Thoracic aorta (tissue), 2 donors: ENCODE measurements around the gene CMIP. TPM values are rescaled to one million over a fixed set of nuclear protein-coding genes. Genes with fewer than 3 reads are reported as not detected.

Source experiments
- ATAC-seq: fragments of 150-250 bp; one replicate; pipeline ENCODE4 v1.8.0; 2017; ENCODE audit warnings: low read depth; ENCODE audit not compliant: insufficient number of reproducible peaks, low FRiP score
- DNase-seq: peaks from one replicate; pipeline ENCODE4 v3.0.0-alpha.2; 2020; ENCODE audit warnings: low spot score
- H3K27ac ChIP-seq, 2 donors: fragments of 200-600 bp; sonication (generic); 1 replicate in 1 of 2; 2 replicates in 1 of 2; pipeline ENCODE4 v1.5.1; 2016; ENCODE audit warnings: mild to moderate bottlenecking in 2 of 2, moderate library complexity in 2 of 2
- H3K27me3 ChIP-seq: fragments of 200-600 bp; sonication (generic); replicated peaks from 2 replicates; pipeline ENCODE4 v1.6.0; 2016; ENCODE audit warnings: mild to moderate bottlenecking; ENCODE audit not compliant: insufficient read depth
- H3K36me3 ChIP-seq: fragments of 200-600 bp; sonication (generic); one replicate; pipeline ENCODE4 v1.5.1; 2016
- H3K4me1 ChIP-seq, 2 donors: fragments of 200-600 bp; sonication (generic); 1 replicate in 1 of 2; 2 replicates in 1 of 2; pipeline versions ENCODE4 v1.5.1 to v1.6.0; 2016; ENCODE audit warnings: low read depth in 2 of 2, mild to moderate bottlenecking in 1 of 2; ENCODE audit not compliant: control insufficient read depth in 1 of 2
- H3K4me3 ChIP-seq: fragments of 200-600 bp; sonication (generic); 2 replicates; pipeline ENCODE4 v1.5.1; 2016; ENCODE audit warnings: mild to moderate bottlenecking
- H3K9me3 ChIP-seq: fragments of 200-600 bp; sonication (generic); 2 replicates; pipeline ENCODE4 v1.5.1; 2016
- total RNA-seq, 2 donors: library from RNA; depleted of rRNA; stranded (reverse); fragments of >200 nt; gene quantifications; one replicate each; pipeline versions ENCODE4 v1.1.0 to v1.2.3, GENCODE V29; 2016
- TF ChIP-seq, protein P1 (sequence below): fragments of 200-600 bp; sonication (generic); IDR thresholded peaks from one replicate; pipeline ENCODE4 v1.5.1; 2019; ENCODE audit warnings: antibody characterized with exemption

The CMIP gene
- total RNA-seq, 2 donors from 2014 or later = 20.8 to 46.8 TPM

DNA sequence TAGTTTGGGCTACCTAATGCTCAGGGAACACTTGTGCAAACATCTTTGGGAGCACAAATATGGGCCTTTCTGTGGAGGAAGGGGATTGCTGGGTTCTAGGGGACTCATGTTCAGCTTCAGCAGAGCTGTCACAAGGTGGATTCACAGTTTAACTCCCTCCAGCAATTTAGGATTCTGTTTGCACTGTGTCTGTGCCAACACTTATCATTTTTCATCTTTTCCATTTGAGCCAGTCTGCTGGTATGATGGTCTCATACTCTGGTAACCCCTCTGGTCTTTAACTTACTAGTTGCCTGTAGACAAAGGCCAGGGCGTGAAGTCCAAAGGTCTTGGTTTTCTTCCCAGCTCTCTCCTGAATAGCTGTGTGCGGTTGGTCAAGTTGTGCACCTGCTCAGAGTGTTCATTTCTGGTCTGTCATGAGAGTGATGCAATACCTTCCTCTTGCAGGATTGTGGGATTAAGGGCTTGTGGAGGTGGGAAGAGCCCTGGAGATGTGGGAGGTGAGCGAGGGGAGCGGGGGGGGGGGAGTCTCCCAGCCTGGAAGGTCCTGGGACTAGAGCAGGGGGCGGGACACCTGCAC lies 152.6 kb downstream of the CMIP start:
- Histone ChIP-seq H3K4me1 (peaks cover 16 to 17% of the 10 kb centered on the region in 2 donors), H3K27me3 (no peaks in the 10 kb centered on the region), H3K9me3 (no peaks in the 10 kb centered on the region), H3K27ac (no peak overlapping the region), H3K36me3 (no peaks in the 10 kb centered on the region), H3K4me3 (no peak overlapping the region)
- DNase-seq (no peak), ATAC-seq (no peak)
- TF ChIP-seq, protein P1, sequence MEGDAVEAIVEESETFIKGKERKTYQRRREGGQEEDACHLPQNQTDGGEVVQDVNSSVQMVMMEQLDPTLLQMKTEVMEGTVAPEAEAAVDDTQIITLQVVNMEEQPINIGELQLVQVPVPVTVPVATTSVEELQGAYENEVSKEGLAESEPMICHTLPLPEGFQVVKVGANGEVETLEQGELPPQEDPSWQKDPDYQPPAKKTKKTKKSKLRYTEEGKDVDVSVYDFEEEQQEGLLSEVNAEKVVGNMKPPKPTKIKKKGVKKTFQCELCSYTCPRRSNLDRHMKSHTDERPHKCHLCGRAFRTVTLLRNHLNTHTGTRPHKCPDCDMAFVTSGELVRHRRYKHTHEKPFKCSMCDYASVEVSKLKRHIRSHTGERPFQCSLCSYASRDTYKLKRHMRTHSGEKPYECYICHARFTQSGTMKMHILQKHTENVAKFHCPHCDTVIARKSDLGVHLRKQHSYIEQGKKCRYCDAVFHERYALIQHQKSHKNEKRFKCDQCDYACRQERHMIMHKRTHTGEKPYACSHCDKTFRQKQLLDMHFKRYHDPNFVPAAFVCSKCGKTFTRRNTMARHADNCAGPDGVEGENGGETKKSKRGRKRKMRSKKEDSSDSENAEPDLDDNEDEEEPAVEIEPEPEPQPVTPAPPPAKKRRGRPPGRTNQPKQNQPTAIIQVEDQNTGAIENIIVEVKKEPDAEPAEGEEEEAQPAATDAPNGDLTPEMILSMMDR = no peak

DNA sequence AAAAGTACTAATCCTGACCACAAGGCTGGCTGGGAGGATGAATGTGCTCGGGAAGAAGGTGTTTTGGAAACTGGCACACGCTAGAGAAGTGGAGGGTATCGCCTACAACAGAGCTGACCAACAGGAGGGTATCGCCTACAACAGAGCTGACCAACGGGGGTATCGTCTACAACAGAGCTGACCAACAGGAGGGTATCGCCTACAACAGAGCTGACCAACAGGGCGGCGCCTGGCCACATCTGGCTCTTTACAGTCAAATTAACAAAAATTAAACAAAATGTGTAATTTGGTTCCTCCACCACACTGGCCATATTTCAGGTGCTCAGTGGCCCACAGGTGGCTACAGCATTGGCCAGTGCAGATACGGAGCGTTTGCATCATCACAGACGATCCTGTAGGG lies 153.5 kb downstream of the CMIP start:
- no peak overlapping the region for H3K27ac ChIP-seq
- no peak for ATAC-seq

DNA sequence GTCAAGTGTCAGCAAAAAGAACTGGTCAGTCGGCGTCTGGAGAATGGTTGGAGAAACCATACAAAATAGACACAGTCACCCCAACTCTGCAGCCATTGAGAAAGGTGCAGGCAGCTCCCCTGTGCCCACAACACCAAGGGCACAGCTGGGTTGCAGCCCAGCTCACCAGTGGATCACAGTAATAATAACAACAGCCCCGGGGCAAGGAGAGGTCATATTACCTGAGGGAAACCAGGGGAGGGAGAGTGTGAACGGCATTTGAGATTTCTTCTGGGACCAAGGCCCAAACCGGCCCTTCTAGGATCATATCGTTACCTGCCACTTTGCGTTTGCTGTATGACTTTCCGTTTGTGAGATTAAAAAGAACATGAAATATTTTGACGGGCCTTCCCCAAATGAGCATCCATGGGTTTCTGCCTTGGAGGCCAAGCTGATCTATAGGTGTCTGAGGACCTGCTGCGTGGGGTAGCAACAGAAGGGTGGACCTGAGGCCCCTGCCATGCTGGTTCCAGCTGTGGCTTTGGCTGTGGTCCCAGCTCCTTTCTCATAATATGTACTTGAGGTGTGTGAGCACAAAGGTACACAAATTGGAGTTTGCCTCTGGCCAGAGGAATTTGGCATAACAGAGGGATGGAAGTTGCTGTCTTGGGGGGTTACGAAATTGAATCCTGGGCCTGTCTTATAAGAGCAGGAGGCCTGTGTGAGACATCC lies 154.6 kb downstream of the CMIP start:
- TF ChIP-seq, protein P1 = no peak
- ATAC-seq = no peak
- no peaks in the 10 kb centered on the region for H3K9me3 ChIP-seq
- H3K27me3 ChIP-seq = no peaks in the 10 kb centered on the region
- H3K36me3 ChIP-seq = no peaks in the 10 kb centered on the region
- H3K4me1 ChIP-seq = peaks cover 19 to 29% of the 10 kb centered on the region in 2 donors
- H3K4me3 ChIP-seq = no peak overlapping the region
- no peak overlapping the region for H3K27ac ChIP-seq
- no peak for DNase-seq

More for the DNA sequence above, 153.5 kb downstream of the CMIP start:
- Histone ChIP-seq H3K4me1 (peaks cover 19 to 27% of the 10 kb centered on the region in 2 donors), H3K4me3 (no peak overlapping the region), H3K9me3 (no peaks in the 10 kb centered on the region), H3K27me3 (no peaks in the 10 kb centered on the region), H3K36me3 (no peaks in the 10 kb centered on the region)
- no peak for DNase-seq
- TF ChIP-seq, protein P1 = no peak

DNA sequence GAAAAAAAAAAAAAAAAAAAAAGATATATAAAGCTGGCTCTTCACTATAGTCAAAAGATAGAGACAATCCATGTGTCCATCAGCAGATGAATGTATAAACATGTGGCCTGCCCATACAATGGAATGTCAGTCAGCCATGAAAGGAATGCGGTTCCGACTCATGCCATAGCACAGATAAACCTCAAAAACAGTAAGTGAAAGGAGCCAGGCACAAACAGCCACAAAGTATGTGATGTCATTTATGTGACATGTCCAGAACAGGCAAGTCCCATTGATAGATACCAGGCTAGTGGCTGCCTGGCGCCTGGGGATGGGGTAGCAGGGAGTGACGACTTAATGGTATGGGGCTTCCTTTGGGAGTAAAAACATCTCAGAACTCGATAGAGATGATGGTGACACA lies 155.7 kb downstream of the CMIP start:
- no peak overlapping the region for H3K27ac ChIP-seq
- no peaks in the 10 kb centered on the region for H3K9me3 ChIP-seq
- peaks cover 19 to 29% of the 10 kb centered on the region in 2 donors for H3K4me1 ChIP-seq
- H3K27me3 ChIP-seq = no peaks in the 10 kb centered on the region
- H3K36me3 ChIP-seq = no peaks in the 10 kb centered on the region
- DNase-seq = no peak
- no peak for ATAC-seq
- H3K4me3 ChIP-seq = no peak overlapping the region
- TF ChIP-seq, protein P1 = no peak

DNA sequence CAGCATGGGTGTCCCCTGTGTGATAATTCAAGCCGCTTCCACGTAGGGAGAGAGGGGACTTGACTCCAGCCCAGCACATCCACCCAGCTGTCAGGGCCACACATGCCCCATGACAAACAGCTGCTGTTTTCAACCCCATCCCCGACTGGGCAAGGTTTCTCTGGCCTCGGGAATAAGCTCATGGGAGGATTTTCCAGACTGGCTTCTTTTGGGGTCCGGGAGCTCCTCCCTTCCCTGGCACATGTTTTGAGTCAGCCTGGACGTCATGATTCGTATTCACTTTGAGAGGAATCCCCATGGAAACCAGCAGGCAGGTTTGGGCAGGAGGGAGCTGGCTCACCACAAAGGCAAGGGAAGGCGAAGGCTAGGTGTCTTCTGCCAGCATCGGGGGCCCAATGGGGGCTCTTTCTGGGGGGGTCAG lies 156.4 kb downstream of the CMIP start:
- ATAC-seq = no peak
- no peak overlapping the region for H3K4me3 ChIP-seq
- H3K4me1 ChIP-seq = peaks cover 19 to 29% of the 10 kb centered on the region in 2 donors
- DNase-seq = no peak
- TF ChIP-seq, protein P1 = no peak
- H3K36me3 ChIP-seq = no peaks in the 10 kb centered on the region
- no peaks in the 10 kb centered on the region for H3K27me3 ChIP-seq
- no peaks in the 10 kb centered on the region for H3K9me3 ChIP-seq
- H3K27ac ChIP-seq = no peak overlapping the region
